ENCODE data around the gene MCF2L2.
"Not testable (repeated sequence)": the region's sequence is repeated elsewhere in the genome, so short reads cannot be mapped to it uniquely, and the experiment has no call there.

The MCF2L2 gene

GRCh38 chr3:183434992-183435391 lies 6.6 kb upstream of the MCF2L2 start:
- peaks cover 21% of the 10 kb centered on the region for H3K27me3 ChIP-seq (ENCODE audit: insufficient read depth, insufficient read length)
- no peak overlapping the region for H3K4me3 ChIP-seq (ENCODE audit: insufficient read length, low read depth)

GRCh38 chr3:183434503-183434902 lies 6.1 kb upstream of the MCF2L2 start:
- Histone ChIP-seq H3K27me3 (ENCODE audit: insufficient read depth, insufficient read length) (peaks cover 25% of the 10 kb centered on the region), H3K9me3 (ENCODE audit: insufficient read depth, low read length) (no peaks in the 10 kb centered on the region), H3K36me3 (ENCODE audit: insufficient read depth, insufficient read length, low read length) (no peaks in the 10 kb centered on the region), H3K4me3 (ENCODE audit: insufficient read length, low read depth) (no peak overlapping the region), H3K9ac (ENCODE audit: insufficient read length, low read depth) (no peak overlapping the region), H3K4me1 (ENCODE audit: insufficient read depth, insufficient read length) (peaks cover 3% of the 10 kb centered on the region)
- TF ChIP-seq YY1 (IDR thresholded peaks at IDR 0.05; ENCODE audit: insufficient read depth, insufficient read length): no peak
- no peak for TF ChIP-seq ZNF274 (IDR thresholded peaks at IDR 0.05; ENCODE audit: low read depth, low read length)
- TF ChIP-seq SUZ12 (IDR thresholded peaks at IDR 0.05; ENCODE audit: extremely low read depth, insufficient read depth, insufficient read length): no peak
- no peak for DNase-seq (ENCODE audit: low read depth, low spot score)

More at GRCh38 chr3:183434992-183435391, 6.6 kb upstream of the MCF2L2 start:
- Histone ChIP-seq H3K9ac (ENCODE audit: insufficient read length, low read depth) (no peak overlapping the region), H3K36me3 (ENCODE audit: insufficient read depth, insufficient read length, low read length) (no peaks in the 10 kb centered on the region), H3K4me1 (ENCODE audit: insufficient read depth, insufficient read length) (peaks cover 3% of the 10 kb centered on the region), H3K9me3 (ENCODE audit: insufficient read depth, low read length) (no peaks in the 10 kb centered on the region)
- TF ChIP-seq ZNF274 (IDR thresholded peaks at IDR 0.05; ENCODE audit: low read depth, low read length) (no peak), SUZ12 (IDR thresholded peaks at IDR 0.05; ENCODE audit: extremely low read depth, insufficient read depth, insufficient read length) (no peak), YY1 (IDR thresholded peaks at IDR 0.05; ENCODE audit: insufficient read depth, insufficient read length) (no peak)
- DNase-seq (ENCODE audit: low read depth, low spot score): peak; percentile 71

- H3K36me3 ChIP-seq (ENCODE audit: insufficient read depth, insufficient read length, low read length): no peaks in the 10 kb centered on the region
- H3K4me3 ChIP-seq (ENCODE audit: insufficient read length, low read depth): no peak overlapping the region
- DNase-seq (ENCODE audit: low read depth, low spot score): no peak
- no peak overlapping the region for H3K9ac ChIP-seq (ENCODE audit: insufficient read length, low read depth)
- peaks cover 61% of the 10 kb centered on the region for H3K27me3 ChIP-seq (ENCODE audit: insufficient read depth, insufficient read length)
- no peaks in the 10 kb centered on the region for H3K9me3 ChIP-seq (ENCODE audit: insufficient read depth, low read length)
- TF ChIP-seq YY1 (IDR thresholded peaks at IDR 0.05; ENCODE audit: insufficient read depth, insufficient read length): no peak
- no peak for TF ChIP-seq ZNF274 (IDR thresholded peaks at IDR 0.05; ENCODE audit: low read depth, low read length)
- TF ChIP-seq SUZ12 (IDR thresholded peaks at IDR 0.05; ENCODE audit: extremely low read depth, insufficient read depth, insufficient read length): no peak
- H3K4me1 ChIP-seq (ENCODE audit: insufficient read depth, insufficient read length): peaks cover 3% of the 10 kb centered on the region
Observed at GRCh38 chr3:183430325-183430957, 2.0 kb upstream of the MCF2L2 start.

GRCh38 chr3:183427876-183428446 lies 458 bp downstream of the MCF2L2 start:
- H3K4me3 ChIP-seq (ENCODE audit: insufficient read length, low read depth): peak overlapping the region; percentile 75
- no peak for DNase-seq (ENCODE audit: low read depth, low spot score)
- no peaks in the 10 kb centered on the region for H3K9me3 ChIP-seq (ENCODE audit: insufficient read depth, low read length)
- H3K27me3 ChIP-seq (ENCODE audit: insufficient read depth, insufficient read length): peaks cover 61% of the 10 kb centered on the region
- H3K36me3 ChIP-seq (ENCODE audit: insufficient read depth, insufficient read length, low read length): no peaks in the 10 kb centered on the region
- no peaks in the 10 kb centered on the region for H3K4me1 ChIP-seq (ENCODE audit: insufficient read depth, insufficient read length)
- TF ChIP-seq SUZ12 (IDR thresholded peaks at IDR 0.05; ENCODE audit: extremely low read depth, insufficient read depth, insufficient read length): peak; percentile 39
- no peak for TF ChIP-seq ZNF274 (IDR thresholded peaks at IDR 0.05; ENCODE audit: low read depth, low read length)
- no peak for TF ChIP-seq YY1 (IDR thresholded peaks at IDR 0.05; ENCODE audit: insufficient read depth, insufficient read length)
- peak overlapping the region; percentile 80 for H3K9ac ChIP-seq (ENCODE audit: insufficient read length, low read depth)

GRCh38 chr3:183427196-183427875 lies 1.1 kb downstream of the MCF2L2 start:
- Histone ChIP-seq H3K9ac (ENCODE audit: insufficient read length, low read depth) (peak overlapping the region; percentile 80), H3K4me1 (ENCODE audit: insufficient read depth, insufficient read length) (no peaks in the 10 kb centered on the region), H3K9me3 (ENCODE audit: insufficient read depth, low read length) (no peaks in the 10 kb centered on the region), H3K27me3 (ENCODE audit: insufficient read depth, insufficient read length) (peaks cover 60% of the 10 kb centered on the region), H3K4me3 (ENCODE audit: insufficient read length, low read depth) (peak overlapping the region; percentile 75), H3K36me3 (ENCODE audit: insufficient read depth, insufficient read length, low read length) (no peaks in the 10 kb centered on the region)
- DNase-seq (ENCODE audit: low read depth, low spot score): no peak
- no peak for TF ChIP-seq SUZ12 (IDR thresholded peaks at IDR 0.05; ENCODE audit: extremely low read depth, insufficient read depth, insufficient read length)
- no peak for TF ChIP-seq YY1 (IDR thresholded peaks at IDR 0.05; ENCODE audit: insufficient read depth, insufficient read length)
- TF ChIP-seq ZNF274 (IDR thresholded peaks at IDR 0.05; ENCODE audit: low read depth, low read length): no peak

GRCh38 chr3:183418807-183419206 lies 9.6 kb downstream of the MCF2L2 start:
- H3K4me1 ChIP-seq (ENCODE audit: insufficient read depth, insufficient read length); H3K36me3 ChIP-seq (ENCODE audit: insufficient read depth, insufficient read length, low read length); DNase-seq (ENCODE audit: low read depth, low spot score); H3K9ac ChIP-seq (ENCODE audit: insufficient read length, low read depth); H3K4me3 ChIP-seq (ENCODE audit: insufficient read length, low read depth); H3K27me3 ChIP-seq (ENCODE audit: insufficient read depth, insufficient read length): not testable (repeated sequence)
- peaks cover 37% of the 10 kb centered on the region for H3K9me3 ChIP-seq (ENCODE audit: insufficient read depth, low read length)

- Histone ChIP-seq H3K4me1 (ENCODE audit: insufficient read depth, insufficient read length) (no peaks in the 10 kb centered on the region), H3K36me3 (ENCODE audit: insufficient read depth, insufficient read length, low read length) (no peaks in the 10 kb centered on the region), H3K4me3 (ENCODE audit: insufficient read length, low read depth) (no peak overlapping the region), H3K9ac (ENCODE audit: insufficient read length, low read depth) (no peak overlapping the region), H3K9me3 (ENCODE audit: insufficient read depth, low read length) (no peaks in the 10 kb centered on the region; the same call in 1 of the 2 replicates), H3K27me3 (ENCODE audit: insufficient read depth, insufficient read length) (no peaks in the 10 kb centered on the region)
- TF ChIP-seq ZNF274 (IDR thresholded peaks at IDR 0.05; ENCODE audit: low read depth, low read length): no peak
- TF ChIP-seq YY1 (IDR thresholded peaks at IDR 0.05; ENCODE audit: insufficient read depth, insufficient read length): no peak
- no peak for TF ChIP-seq SUZ12 (IDR thresholded peaks at IDR 0.05; ENCODE audit: extremely low read depth, insufficient read depth, insufficient read length)
- DNase-seq (ENCODE audit: low read depth, low spot score): no peak
Observed at GRCh38 chr3:183411216-183411922, 17.1 kb downstream of the MCF2L2 start.

Data from NT2/D1 (cell line).